ENCODE measurements around the gene ABI1.

DNA sequence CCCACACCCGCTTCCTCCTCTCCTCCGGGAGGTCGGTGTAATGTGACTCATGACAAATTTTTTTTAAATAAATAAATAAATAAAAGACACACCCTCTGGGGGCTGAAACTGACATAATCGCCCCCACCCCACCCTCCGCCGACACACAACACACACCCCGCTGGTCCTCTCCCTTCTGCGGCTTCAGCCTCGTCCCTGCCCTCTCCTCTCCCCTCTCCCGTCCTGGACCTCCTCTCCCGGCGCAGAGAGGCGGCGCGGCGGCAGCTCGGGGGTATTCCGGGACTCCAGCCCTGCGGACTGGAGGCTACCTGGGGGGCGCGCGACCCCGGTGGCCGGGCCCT is 686 bp downstream of the ABI1 start:
- no peak for TF ChIP-seq EZH2 (IDR thresholded peaks at IDR 0.05)
- no peak for TF ChIP-seq FOXP2 (optimal IDR thresholded peaks at IDR 0.05; ENCODE audit: control extremely low read depth, extremely low read length, insufficient read depth)
- TF ChIP-seq POLR2AphosphoS5 (IDR thresholded peaks at IDR 0.05; ENCODE audit: borderline replicate concordance, low read depth, low read length) = no peak

Measured in SK-N-MC (cell line).